Heart left ventricle (tissue), 13 donors: ENCODE data around the gene RPS29.

Experiments used
- POLR2A ChIP-seq, 2 donors: fragments of 450-650 bp; IDR thresholded peaks; one replicate each; pipeline ENCODE4 v1.6.1; 2017; ENCODE audit warnings: antibody characterized with exemption in 2 of 2, mild to moderate bottlenecking in 2 of 2, moderate library complexity in 2 of 2
- TF ChIP-seq, protein P1 (sequence below), 12 donors: fragments of 200-600 bp; sonication (generic) in 4 of 12; IDR thresholded peaks; one replicate each; pipeline versions ENCODE4 v1.5.0 to v1.8.0; 2018 to 2022; ENCODE audit warnings: antibody characterized with exemption in 12 of 12, mild to moderate bottlenecking in 5 of 12
- donor health status: ischemic (EF 13 %, LVEDD 7.1; RV severe dilation, severe dysfunction).
- donor health status: DM: no; HTN: yes; CAD: no.
- donor health status: DM: no; HTN: no; CAD: no.
- donor health status: ischemic (EF 25% LVEDD 6.9; RV normal size, moderate dysfunction).
- donor health status: ischemic (EF 25% LVEDD 5.7; RV mildly dilated, moderate dysfunction).
- donor health status: ischemic (EF 35%, LVEDD 5.7; RV mildly dilated, moderate dysfunction).
- donor health status: nonischemic (EF 11% LVEDD 7.7; RV severe dilation, severe dysfunction).
- donor health status: DM: yes; HTN: yes; CAD: no.
- donor health status: PGD.
- donor health status: ischemic (EF 29% LVEDD 5.4; RV normal size, mild dysfunction).
- donor health status: nonischemic (EF 23%, LVEDD 6.1; RV moderate dilation, normal function).

DNA sequence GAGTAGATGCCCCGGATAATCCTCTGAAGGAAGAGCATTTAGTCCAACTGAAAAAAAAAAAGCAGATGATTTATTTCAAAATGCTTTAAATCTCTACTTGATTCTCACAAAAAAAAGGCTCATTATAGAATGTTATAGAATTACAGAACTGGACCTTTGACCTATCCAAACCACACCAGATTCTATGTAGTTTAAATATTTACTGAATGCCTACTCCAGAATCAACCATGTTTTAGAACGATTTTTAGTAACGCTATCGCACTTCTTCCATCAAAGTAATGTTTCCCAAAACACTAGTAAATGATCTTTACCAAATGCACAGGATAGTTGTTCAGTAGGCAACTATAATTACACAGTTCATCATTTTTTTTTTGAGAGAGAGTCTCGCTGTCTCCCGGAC is 2.6 kb downstream of the RPS29 start:
- TF ChIP-seq, protein P1, sequence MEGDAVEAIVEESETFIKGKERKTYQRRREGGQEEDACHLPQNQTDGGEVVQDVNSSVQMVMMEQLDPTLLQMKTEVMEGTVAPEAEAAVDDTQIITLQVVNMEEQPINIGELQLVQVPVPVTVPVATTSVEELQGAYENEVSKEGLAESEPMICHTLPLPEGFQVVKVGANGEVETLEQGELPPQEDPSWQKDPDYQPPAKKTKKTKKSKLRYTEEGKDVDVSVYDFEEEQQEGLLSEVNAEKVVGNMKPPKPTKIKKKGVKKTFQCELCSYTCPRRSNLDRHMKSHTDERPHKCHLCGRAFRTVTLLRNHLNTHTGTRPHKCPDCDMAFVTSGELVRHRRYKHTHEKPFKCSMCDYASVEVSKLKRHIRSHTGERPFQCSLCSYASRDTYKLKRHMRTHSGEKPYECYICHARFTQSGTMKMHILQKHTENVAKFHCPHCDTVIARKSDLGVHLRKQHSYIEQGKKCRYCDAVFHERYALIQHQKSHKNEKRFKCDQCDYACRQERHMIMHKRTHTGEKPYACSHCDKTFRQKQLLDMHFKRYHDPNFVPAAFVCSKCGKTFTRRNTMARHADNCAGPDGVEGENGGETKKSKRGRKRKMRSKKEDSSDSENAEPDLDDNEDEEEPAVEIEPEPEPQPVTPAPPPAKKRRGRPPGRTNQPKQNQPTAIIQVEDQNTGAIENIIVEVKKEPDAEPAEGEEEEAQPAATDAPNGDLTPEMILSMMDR (IDR thresholded peaks at IDR 0.05): no peak
- TF ChIP-seq POLR2A (IDR thresholded peaks at IDR 0.05): no peak
